IPS-18c (cell line): Measurements from ENCODE around the gene CREG1.

Source experiments
- H3K4me3 ChIP-seq: 2 replicates; pipeline ENCODE4 v1.7.0; 2013; ENCODE audit warnings: low read depth, mild to moderate bottlenecking, low read length, moderate library complexity; ENCODE audit not compliant: insufficient read depth
- H3K9me3 ChIP-seq: one replicate; pipeline ENCODE4 v1.6.1; 2013; ENCODE audit warnings: mild to moderate bottlenecking, low read length, moderate library complexity; ENCODE audit not compliant: control insufficient read depth, insufficient read depth

CREG1 gene

GRCh38 chr1:167543199-167543990, 10.2 kb downstream of the CREG1 start:
- no peaks in the 10 kb centered on the region for H3K9me3 ChIP-seq

GRCh38 chr1:167542109-167543032, 11.2 kb downstream of the CREG1 start:
- H3K4me3 ChIP-seq = no peak overlapping the region
- no peaks in the 10 kb centered on the region for H3K9me3 ChIP-seq

More at GRCh38 chr1:167543199-167543990, 10.2 kb downstream of the CREG1 start:
- no peak overlapping the region for H3K4me3 ChIP-seq

- no peak overlapping the region for H3K4me3 ChIP-seq
Measured at GRCh38 chr1:167541610-167542009, 12.0 kb downstream of the CREG1 start.

GRCh38 chr1:167541003-167541402, 12.6 kb downstream of the CREG1 start:
- H3K4me3 ChIP-seq = no peak overlapping the region
- no peaks in the 10 kb centered on the region for H3K9me3 ChIP-seq

More at GRCh38 chr1:167541610-167542009, 12.0 kb downstream of the CREG1 start:
- no peaks in the 10 kb centered on the region for H3K9me3 ChIP-seq

GRCh38 chr1:167538657-167539056, 14.9 kb downstream of the CREG1 start:
- no peaks in the 10 kb centered on the region for H3K9me3 ChIP-seq
- no peak overlapping the region for H3K4me3 ChIP-seq

- Histone ChIP-seq H3K9me3 (no peaks in the 10 kb centered on the region), H3K4me3 (no peak overlapping the region)
Measured at GRCh38 chr1:167533851-167534300, 19.7 kb downstream of the CREG1 start.

GRCh38 chr1:167532964-167533824, 20.4 kb downstream of the CREG1 start:
- Histone ChIP-seq H3K9me3 (no peaks in the 10 kb centered on the region), H3K4me3 (no peak overlapping the region)

GRCh38 chr1:167532375-167532774, 21.2 kb downstream of the CREG1 start:
- no peak overlapping the region for H3K4me3 ChIP-seq
- no peaks in the 10 kb centered on the region for H3K9me3 ChIP-seq

GRCh38 chr1:167529829-167530474, 23.6 kb downstream of the CREG1 start:
- no peak overlapping the region for H3K4me3 ChIP-seq
- H3K9me3 ChIP-seq = no peaks in the 10 kb centered on the region

- Histone ChIP-seq H3K4me3 (no peak overlapping the region), H3K9me3 (no peaks in the 10 kb centered on the region)
Measured at GRCh38 chr1:167528057-167528728, 25.4 kb downstream of the CREG1 start.

GRCh38 chr1:167526667-167527383, 26.7 kb downstream of the CREG1 start:
- no peaks in the 10 kb centered on the region for H3K9me3 ChIP-seq

GRCh38 chr1:167524651-167525050, 28.9 kb downstream of the CREG1 start:
- Histone ChIP-seq H3K9me3 (no peaks in the 10 kb centered on the region), H3K4me3 (no peak overlapping the region)

More at GRCh38 chr1:167526667-167527383, 26.7 kb downstream of the CREG1 start:
- no peak overlapping the region for H3K4me3 ChIP-seq

GRCh38 chr1:167522246-167522645, 31.3 kb downstream of the CREG1 start:
- no peak overlapping the region for H3K4me3 ChIP-seq
- H3K9me3 ChIP-seq = no peaks in the 10 kb centered on the region

GRCh38 chr1:167520711-167521206, 32.8 kb downstream of the CREG1 start:
- Histone ChIP-seq H3K9me3 (no peaks in the 10 kb centered on the region), H3K4me3 (no peak overlapping the region)

GRCh38 chr1:167518331-167518700, 35.2 kb downstream of the CREG1 start, which contains the start of gene CD247:
Gene CD247 (minus strand): TSS chr1:167518529. CDS start chr1:167518465, 64 bp downstream.
- H3K9me3 ChIP-seq = no peaks in the 10 kb centered on the region
- no peak within 1 kb of the TSS for H3K4me3 ChIP-seq
